ENCODE data around the gene EFCAB6. TPM values are rescaled to one million over a fixed set of nuclear protein-coding genes. Genes with fewer than 3 reads are reported as not detected.
"Not testable (repeated sequence)": the region's sequence is repeated elsewhere in the genome, so short reads cannot be mapped to it uniquely, and the experiment has no call there.

The EFCAB6 gene
- total RNA-seq, 1 donor from 2014 or later = 0.23 TPM

DNA sequence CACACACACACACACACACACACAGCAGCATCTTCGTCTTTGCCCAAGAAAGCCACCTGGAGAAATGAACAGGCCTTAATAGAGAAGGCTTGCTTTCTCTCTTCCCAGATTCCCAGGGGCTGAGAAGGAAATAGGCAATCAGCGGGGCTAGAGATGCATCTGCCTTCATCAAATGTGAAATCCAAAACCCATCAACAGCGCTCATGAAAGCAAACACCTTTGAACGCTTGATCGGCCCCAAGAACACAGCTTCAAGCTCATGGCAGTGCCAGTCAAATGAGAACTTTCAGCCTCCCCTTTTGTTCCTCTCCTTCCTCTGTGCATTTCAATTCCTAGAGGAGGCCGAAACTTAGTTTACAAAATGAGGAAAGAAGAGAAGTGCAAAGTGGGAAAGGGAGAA, 122.7 kb downstream of the EFCAB6 start:
- Mint-ChIP-seq H3K9me3 (no peaks in the 10 kb centered on the region), H3K27ac (no peak overlapping the region), H3K27me3 (peaks cover 6% of the 10 kb centered on the region), H3K4me1 (no peaks in the 10 kb centered on the region), H3K4me3 (no peak overlapping the region), H3K36me3 (ENCODE audit: low read depth) (no peaks in the 10 kb centered on the region)
- intact Hi-C loops (cut with micrococcal nuclease) = no loop called here
- DNase-seq = no peak

DNA sequence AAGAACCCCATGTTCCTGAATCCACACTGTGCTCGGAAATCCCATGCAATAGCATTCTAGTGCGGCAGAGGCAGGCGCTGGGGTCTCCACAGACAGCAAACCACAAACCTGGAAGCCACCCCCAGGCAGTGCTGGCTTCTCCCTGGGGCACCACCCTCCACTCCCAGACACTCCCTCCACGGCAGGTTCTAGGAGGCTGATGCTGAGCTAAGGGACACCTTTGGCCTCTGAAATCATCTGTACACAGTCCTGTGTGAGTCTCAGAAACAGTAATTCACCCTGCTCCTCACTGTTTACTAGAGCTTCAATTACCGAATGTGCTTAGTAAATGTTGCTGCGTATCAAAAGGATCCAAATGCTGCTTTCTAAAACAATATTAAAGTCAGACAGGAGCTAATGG, 129.3 kb downstream of the EFCAB6 start:
- Mint-ChIP-seq H3K9me3 (no peaks in the 10 kb centered on the region), H3K4me3 (no peak overlapping the region), H3K27me3 (peaks cover 9% of the 10 kb centered on the region), H3K27ac (no peak overlapping the region), H3K4me1 (no peaks in the 10 kb centered on the region), H3K36me3 (ENCODE audit: low read depth) (no peaks in the 10 kb centered on the region)
- peak; percentile 43 for DNase-seq
- intact Hi-C loops (cut with micrococcal nuclease) = no loop called here

GRCh38 chr22:43681731-43682360, 130.3 kb downstream of the EFCAB6 start:
- peak; percentile 19 for DNase-seq
- no peaks in the 10 kb centered on the region for H3K36me3 Mint-ChIP-seq (ENCODE audit: low read depth)
- intact Hi-C loops (cut with micrococcal nuclease) = no loop called here
- H3K4me3 Mint-ChIP-seq = no peak overlapping the region
- no peaks in the 10 kb centered on the region for H3K4me1 Mint-ChIP-seq
- no peaks in the 10 kb centered on the region for H3K9me3 Mint-ChIP-seq
- peaks cover 9% of the 10 kb centered on the region for H3K27me3 Mint-ChIP-seq
- no peak overlapping the region for H3K27ac Mint-ChIP-seq

DNA sequence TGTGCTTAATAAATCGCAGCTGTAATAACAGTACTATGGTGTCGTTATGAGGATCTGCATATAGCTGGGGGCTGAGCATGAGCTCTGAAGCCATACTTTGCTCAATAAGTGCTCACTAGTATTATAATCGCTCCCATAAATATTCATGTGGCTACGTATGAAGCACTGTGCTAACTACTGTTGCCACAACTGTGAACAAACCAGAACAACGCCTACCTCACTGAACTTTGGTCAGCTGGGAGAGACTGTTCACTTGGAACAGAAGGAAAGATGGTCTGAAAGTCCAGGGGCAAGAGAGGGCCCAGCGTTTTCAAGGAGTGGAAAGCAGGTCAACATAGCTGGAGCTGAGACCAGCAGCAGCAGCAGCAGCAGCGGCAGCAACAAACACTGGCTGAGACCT, 141.6 kb downstream of the EFCAB6 start:
- H3K27ac Mint-ChIP-seq = no peak overlapping the region

DNA sequence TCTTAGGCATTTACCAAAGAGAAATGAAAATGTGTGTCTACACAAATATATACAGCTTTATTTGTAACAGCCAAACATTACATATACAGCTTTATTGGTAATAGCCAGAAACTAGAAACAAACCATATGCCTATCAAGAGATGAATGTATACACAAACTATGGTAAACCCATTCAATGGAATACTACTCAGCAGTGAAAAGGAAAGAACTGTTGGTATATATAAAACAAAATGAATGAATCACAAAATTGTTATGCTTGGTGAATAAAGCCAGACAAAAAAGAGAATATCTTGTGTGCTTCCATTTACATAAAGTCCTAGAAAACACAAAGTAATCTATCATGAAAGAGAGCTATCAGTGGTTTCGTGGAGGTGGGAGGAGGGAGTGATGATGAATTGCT, 142.9 kb downstream of the EFCAB6 start:
- Mint-ChIP-seq H3K27me3 (no peaks in the 10 kb centered on the region), H3K4me1 (no peaks in the 10 kb centered on the region), H3K27ac (no peak overlapping the region)

More for the DNA sequence above, 141.6 kb downstream of the EFCAB6 start:
- no peaks in the 10 kb centered on the region for H3K9me3 Mint-ChIP-seq
- DNase-seq = no peak
- H3K4me1 Mint-ChIP-seq = no peaks in the 10 kb centered on the region
- H3K27me3 Mint-ChIP-seq = no peaks in the 10 kb centered on the region
- H3K4me3 Mint-ChIP-seq = no peak overlapping the region
- intact Hi-C loops (cut with micrococcal nuclease) = no loop called here
- no peaks in the 10 kb centered on the region for H3K36me3 Mint-ChIP-seq (ENCODE audit: low read depth)

GRCh38 chr22:43667656-43668055, 144.4 kb downstream of the EFCAB6 start:
- Mint-ChIP-seq H3K4me3 (no peak overlapping the region), H3K36me3 (ENCODE audit: low read depth) (no peaks in the 10 kb centered on the region), H3K27ac (no peak overlapping the region), H3K27me3 (no peaks in the 10 kb centered on the region), H3K9me3 (no peaks in the 10 kb centered on the region), H3K4me1 (no peaks in the 10 kb centered on the region)
- intact Hi-C loops (cut with micrococcal nuclease) = no loop called here
- no peak for DNase-seq

More for the DNA sequence above, 142.9 kb downstream of the EFCAB6 start:
- Mint-ChIP-seq H3K9me3 (no peaks in the 10 kb centered on the region), H3K4me3 (no peak overlapping the region), H3K36me3 (ENCODE audit: low read depth) (no peaks in the 10 kb centered on the region)
- intact Hi-C loops (cut with micrococcal nuclease) = no loop called here
- no peak for DNase-seq

DNA sequence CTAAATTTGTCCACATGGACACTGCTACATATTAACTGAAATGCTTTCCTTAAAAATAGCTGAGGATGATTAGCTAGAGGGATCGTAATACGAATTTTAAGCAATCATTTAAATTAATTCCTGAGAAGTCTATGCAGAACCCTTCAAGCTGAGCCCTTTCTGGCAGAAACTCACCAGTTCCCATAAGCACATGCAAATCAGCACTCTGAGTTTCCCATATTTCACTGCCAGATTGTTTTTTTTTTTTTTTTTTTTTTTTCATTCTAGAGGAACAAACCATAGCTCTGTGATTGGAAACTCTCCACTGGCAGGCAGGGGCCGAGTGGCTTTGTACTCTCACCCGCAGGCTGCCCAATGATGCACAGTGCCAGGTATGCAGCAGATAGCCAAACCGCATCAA, 145.6 kb downstream of the EFCAB6 start:
- Mint-ChIP-seq H3K36me3 (ENCODE audit: low read depth) (no peaks in the 10 kb centered on the region), H3K4me3 (no peak overlapping the region), H3K27ac (no peak overlapping the region), H3K9me3 (no peaks in the 10 kb centered on the region), H3K27me3 (no peaks in the 10 kb centered on the region), H3K4me1 (no peaks in the 10 kb centered on the region)
- DNase-seq = no peak
- intact Hi-C loops (cut with micrococcal nuclease) = no loop called here

DNA sequence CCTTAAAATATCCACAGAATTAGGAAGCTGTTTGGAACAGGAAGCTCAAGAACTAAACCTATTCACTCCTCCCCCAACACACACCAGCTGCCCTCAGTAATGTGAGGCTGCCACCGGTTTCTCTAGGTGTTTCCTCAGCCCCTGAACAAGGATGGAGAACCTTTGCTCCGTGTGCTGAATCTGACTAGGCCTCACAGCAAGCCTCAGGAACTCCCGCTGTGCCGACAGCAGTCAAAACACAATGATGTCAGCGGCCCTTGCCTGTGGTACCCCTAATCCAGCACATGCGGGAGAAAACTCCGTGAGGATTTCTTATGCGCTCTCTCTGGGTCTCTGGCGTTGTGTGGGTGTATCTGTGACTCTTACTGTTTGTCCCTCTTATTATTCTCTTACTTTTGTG, 153.3 kb downstream of the EFCAB6 start:
- Mint-ChIP-seq H3K27me3 (no peaks in the 10 kb centered on the region), H3K9me3 (no peaks in the 10 kb centered on the region), H3K36me3 (ENCODE audit: low read depth) (no peaks in the 10 kb centered on the region), H3K4me3 (no peak overlapping the region), H3K27ac (no peak overlapping the region), H3K4me1 (no peaks in the 10 kb centered on the region)
- DNase-seq = no peak
- intact Hi-C loops (cut with micrococcal nuclease) = no loop called here

GRCh38 chr22:43656581-43656980, 155.5 kb downstream of the EFCAB6 start:
- H3K9me3 Mint-ChIP-seq; H3K36me3 Mint-ChIP-seq (ENCODE audit: low read depth); H3K27ac Mint-ChIP-seq; H3K4me3 Mint-ChIP-seq; DNase-seq; intact Hi-C loops (cut with micrococcal nuclease); H3K27me3 Mint-ChIP-seq; H3K4me1 Mint-ChIP-seq: not testable (repeated sequence)

DNA sequence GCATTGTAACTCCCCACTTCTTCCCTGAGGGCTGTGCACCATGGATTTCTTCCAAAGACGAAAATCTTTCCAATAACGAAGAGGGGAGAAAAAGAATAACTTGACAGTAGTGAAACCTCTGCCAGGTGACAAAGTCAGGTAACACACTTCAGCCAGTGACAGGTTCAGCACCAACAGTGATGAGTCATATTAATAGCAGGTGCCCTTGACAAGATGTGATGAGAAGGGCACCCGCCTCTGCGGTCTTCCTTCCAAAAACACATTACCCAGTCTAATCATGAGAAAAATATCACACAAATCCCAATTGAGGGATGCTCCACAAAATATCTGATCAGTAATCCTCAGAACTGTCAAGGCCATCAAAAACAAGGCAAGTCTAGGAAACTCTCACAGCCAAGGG, 157.8 kb downstream of the EFCAB6 start:
- no peaks in the 10 kb centered on the region for H3K36me3 Mint-ChIP-seq (ENCODE audit: low read depth)
- peaks cover 7% of the 10 kb centered on the region for H3K9me3 Mint-ChIP-seq
- no peaks in the 10 kb centered on the region for H3K4me1 Mint-ChIP-seq
- H3K27me3 Mint-ChIP-seq = peaks cover 8% of the 10 kb centered on the region
- no peak overlapping the region for H3K4me3 Mint-ChIP-seq
- no peak for DNase-seq
- no peak overlapping the region for H3K27ac Mint-ChIP-seq
- intact Hi-C loops (cut with micrococcal nuclease) = no loop called here

- peaks cover 7% of the 10 kb centered on the region for H3K9me3 Mint-ChIP-seq
- DNase-seq = no peak
- no peak overlapping the region for H3K27ac Mint-ChIP-seq
- H3K27me3 Mint-ChIP-seq = peaks cover 8% of the 10 kb centered on the region
- intact Hi-C loops (cut with micrococcal nuclease) = no loop called here
- H3K4me3 Mint-ChIP-seq = no peak overlapping the region
- no peaks in the 10 kb centered on the region for H3K4me1 Mint-ChIP-seq
- no peaks in the 10 kb centered on the region for H3K36me3 Mint-ChIP-seq (ENCODE audit: low read depth)
These were observed 159.3 kb downstream of the EFCAB6 start for GRCh38 chr22:43652845-43653244.

GRCh38 chr22:43643387-43643786, 168.7 kb downstream of the EFCAB6 start:
- intact Hi-C loops (cut with micrococcal nuclease) = no loop called here
- Mint-ChIP-seq H3K4me1 (no peaks in the 10 kb centered on the region), H3K4me3 (no peak overlapping the region)

DNA sequence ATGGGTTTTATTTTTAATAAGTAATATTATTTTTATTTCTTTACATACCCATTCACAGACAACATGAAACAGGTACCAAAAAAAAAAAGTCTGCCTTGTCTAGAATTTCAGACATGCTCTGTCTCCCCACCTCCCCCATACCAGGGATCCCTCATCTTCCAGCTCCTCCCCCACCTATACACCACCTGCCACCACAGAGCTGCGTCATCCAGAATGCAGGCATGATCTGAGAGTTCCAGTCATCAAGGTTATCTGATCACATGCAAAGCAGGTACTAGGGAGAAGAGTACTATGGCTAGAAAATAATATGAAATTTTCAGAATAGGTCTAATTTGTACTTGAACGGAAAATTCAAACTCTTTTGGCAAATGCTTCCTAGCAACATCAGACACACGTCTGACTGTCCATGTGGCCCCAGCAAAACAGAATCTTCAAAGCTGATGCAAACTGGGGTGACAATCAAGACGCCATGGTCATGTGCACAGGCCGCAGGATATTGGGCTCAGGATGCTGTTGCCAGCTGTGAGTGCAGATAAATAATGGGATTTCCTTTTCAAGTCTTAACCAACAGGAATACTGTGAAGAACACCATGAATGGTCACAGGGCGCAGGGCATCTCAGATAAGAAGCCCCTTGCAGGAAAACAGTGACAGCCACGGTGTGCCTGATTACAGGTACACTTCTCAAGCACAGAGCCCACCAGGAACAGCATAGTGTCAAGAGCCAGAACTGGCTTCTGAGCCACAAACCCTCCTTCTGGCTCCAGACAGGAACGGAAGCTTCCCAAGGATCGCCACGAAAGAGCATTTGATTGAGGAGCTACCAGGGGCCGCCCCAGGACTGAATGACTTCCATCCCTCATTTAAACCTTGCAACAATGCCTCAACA, 169.5 kb downstream of the EFCAB6 start:
- Mint-ChIP-seq H3K4me1 (no peaks in the 10 kb centered on the region), H3K36me3 (ENCODE audit: low read depth) (peaks cover 1% of the 10 kb centered on the region), H3K27ac (no peak overlapping the region), H3K4me3 (no peak overlapping the region), H3K27me3 (peaks cover 2% of the 10 kb centered on the region), H3K9me3 (peaks cover 14% of the 10 kb centered on the region)
- intact Hi-C loops (cut with micrococcal nuclease) = no loop called here
- no peak for DNase-seq

More at GRCh38 chr22:43643387-43643786, 168.7 kb downstream of the EFCAB6 start:
- Mint-ChIP-seq H3K27ac (no peak overlapping the region), H3K36me3 (ENCODE audit: low read depth) (peaks cover 1% of the 10 kb centered on the region), H3K27me3 (peaks cover 2% of the 10 kb centered on the region), H3K9me3 (peaks cover 9% of the 10 kb centered on the region)
- DNase-seq = no peak

DNA sequence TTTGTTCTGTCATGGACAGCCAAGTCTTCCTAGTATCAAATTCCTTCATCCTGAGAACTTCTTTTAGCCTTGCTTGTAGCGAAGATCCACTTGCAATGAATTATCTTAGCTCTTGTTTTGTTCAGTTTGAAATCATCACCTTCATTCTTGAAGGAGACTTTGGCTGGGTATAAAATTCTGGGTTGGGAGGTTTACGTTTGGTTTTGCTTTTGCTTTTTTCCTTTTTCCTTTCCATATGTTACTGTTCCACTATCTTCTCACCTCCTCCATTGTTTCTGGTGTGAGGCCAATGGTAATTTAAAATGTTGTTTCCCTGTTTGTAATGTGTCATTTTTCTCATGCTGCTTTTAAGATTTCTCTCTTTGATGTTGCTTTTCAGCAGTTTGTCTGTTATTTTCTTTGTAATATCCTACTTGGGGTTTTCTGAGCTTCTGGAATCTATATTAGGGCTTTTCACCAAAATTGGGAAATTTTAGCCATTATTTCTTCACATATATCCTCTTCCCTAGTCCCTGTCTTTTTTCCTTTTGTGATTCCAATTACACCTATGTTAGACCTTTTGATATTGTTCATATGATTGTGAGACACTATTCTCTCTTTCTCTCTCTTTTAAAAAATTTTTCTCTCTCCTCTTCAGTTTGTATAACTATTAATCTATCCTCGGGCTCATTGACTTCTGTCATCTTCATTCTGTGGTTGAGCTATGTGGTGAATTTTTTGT, 172.7 kb downstream of the EFCAB6 start:
- Mint-ChIP-seq H3K4me3 (no peak overlapping the region), H3K36me3 (ENCODE audit: low read depth) (peaks cover 1% of the 10 kb centered on the region), H3K27me3 (no peaks in the 10 kb centered on the region), H3K4me1 (no peaks in the 10 kb centered on the region), H3K27ac (no peak overlapping the region), H3K9me3 (peaks cover 14% of the 10 kb centered on the region)
- intact Hi-C loops (cut with micrococcal nuclease) = no loop called here
- DNase-seq = no peak
